T-helper 17 cell (primary cell): Measurements from ENCODE around the gene INPP5A. TPM values are rescaled to one million over a fixed set of nuclear protein-coding genes. Genes with fewer than 3 reads are reported as not detected.
"Not testable (repeated sequence)": the region's sequence is repeated elsewhere in the genome, so short reads cannot be mapped to it uniquely, and the experiment has no call there.

ENCODE experiments used
- ATAC-seq: fragments of 150-1000 bp; cut with Tn5 transposase; 2 replicates; pipeline ENCODE4 v1.10.0; 2021; ENCODE audit warnings: mild to moderate bottlenecking, moderate library complexity
- DNase-seq, 3 donors: peaks; one replicate each; pipeline versions ENCODE4 v3.0.0 to v3.0.0-alpha.2; 2020 to 2021
- H3K9me3 ChIP-seq: one replicate; pipeline ENCODE4 v1.7.0; 2013; ENCODE audit warnings: low read length, mild to moderate bottlenecking; ENCODE audit not compliant: control insufficient read depth, poor library complexity, severe bottlenecking
- H3K27ac Mint-ChIP-seq: one replicate; pipeline ENCODE4 v1.8.0; 2022; ENCODE audit warnings: mild to moderate bottlenecking, moderate library complexity, mixed read lengths
- H3K27me3 Mint-ChIP-seq: one replicate; pipeline ENCODE4 v1.8.0; 2022; ENCODE audit warnings: mixed read lengths
- H3K36me3 Mint-ChIP-seq: one replicate; pipeline ENCODE4 v1.8.0; 2022; ENCODE audit warnings: low read depth, mixed read lengths
- H3K4me1 Mint-ChIP-seq: one replicate; pipeline ENCODE4 v1.8.0; 2022; ENCODE audit warnings: mild to moderate bottlenecking, mixed read lengths
- H3K4me3 Mint-ChIP-seq: one replicate; pipeline ENCODE4 v1.8.0; 2022; ENCODE audit warnings: mild to moderate bottlenecking, moderate library complexity, mixed read lengths
- total RNA-seq, 4 donors: library from RNA in 2 of 4; stranded (reverse) in 2 of 4; gene quantifications; one replicate each; pipeline ENCODE4 v1.2.3 and lab custom pipeline; 2022 to 2026

Gene INPP5A
- total RNA-seq, 2 donors from 2014 or later = 17.6 to 24.7 TPM

- H3K9me3 ChIP-seq = no peaks in the 10 kb centered on the region
- H3K4me1 Mint-ChIP-seq = peaks cover 39% of the 10 kb centered on the region
Measured at GRCh38 chr10:132589681-132590080, 52.1 kb downstream of the INPP5A start.

GRCh38 chr10:132590094-132590751, 52.6 kb downstream of the INPP5A start:
- no peak overlapping the region for H3K4me3 Mint-ChIP-seq
- peaks cover 40% of the 10 kb centered on the region for H3K4me1 Mint-ChIP-seq
- H3K27me3 Mint-ChIP-seq = no peaks in the 10 kb centered on the region
- no peak for DNase-seq
- no peaks in the 10 kb centered on the region for H3K36me3 Mint-ChIP-seq
- peak overlapping the region; percentile 14 for H3K27ac Mint-ChIP-seq
- no peaks in the 10 kb centered on the region for H3K9me3 ChIP-seq
- no peak for ATAC-seq

More at GRCh38 chr10:132589681-132590080, 52.1 kb downstream of the INPP5A start:
- DNase-seq (no peak), ATAC-seq (no peak)
- H3K27ac Mint-ChIP-seq = peak overlapping the region; percentile 14
- H3K4me3 Mint-ChIP-seq = no peak overlapping the region
- H3K27me3 Mint-ChIP-seq = no peaks in the 10 kb centered on the region
- H3K36me3 Mint-ChIP-seq = no peaks in the 10 kb centered on the region

GRCh38 chr10:132590752-132591121, 53.1 kb downstream of the INPP5A start:
- Mint-ChIP-seq H3K36me3 (no peaks in the 10 kb centered on the region), H3K27ac (no peak overlapping the region), H3K4me1 (peaks cover 45% of the 10 kb centered on the region), H3K27me3 (no peaks in the 10 kb centered on the region), H3K4me3 (no peak overlapping the region)
- ATAC-seq = no peak
- no peak for DNase-seq
- no peaks in the 10 kb centered on the region for H3K9me3 ChIP-seq

GRCh38 chr10:132591166-132591971, 53.8 kb downstream of the INPP5A start:
- Mint-ChIP-seq H3K27ac (peak overlapping the region; percentile 39), H3K4me3 (peak overlapping the region; percentile 33), H3K4me1 (peaks cover 45% of the 10 kb centered on the region), H3K36me3 (no peaks in the 10 kb centered on the region), H3K27me3 (no peaks in the 10 kb centered on the region)
- H3K9me3 ChIP-seq = no peaks in the 10 kb centered on the region
- ATAC-seq = no peak
- DNase-seq = no peak

- peak overlapping the region; percentile 73 for H3K4me3 Mint-ChIP-seq
- no peaks in the 10 kb centered on the region for H3K36me3 Mint-ChIP-seq
- H3K27ac Mint-ChIP-seq = peak overlapping the region; percentile 62
- ATAC-seq = no peak
- DNase-seq = no peak
- no peaks in the 10 kb centered on the region for H3K27me3 Mint-ChIP-seq
- H3K9me3 ChIP-seq = no peaks in the 10 kb centered on the region
- H3K4me1 Mint-ChIP-seq = peaks cover 48% of the 10 kb centered on the region
Measured at GRCh38 chr10:132592790-132593383, 55.3 kb downstream of the INPP5A start.

GRCh38 chr10:132593389-132593788, 55.8 kb downstream of the INPP5A start:
- peak overlapping the region; percentile 62 for H3K27ac Mint-ChIP-seq
- no peaks in the 10 kb centered on the region for H3K9me3 ChIP-seq
- H3K4me3 Mint-ChIP-seq = peak overlapping the region; percentile 73
- H3K36me3 Mint-ChIP-seq = no peaks in the 10 kb centered on the region
- ATAC-seq = peak; percentile 61
- peaks cover 49% of the 10 kb centered on the region for H3K4me1 Mint-ChIP-seq
- H3K27me3 Mint-ChIP-seq = no peaks in the 10 kb centered on the region
- DNase-seq = no peak

GRCh38 chr10:132593900-132594876, 56.6 kb downstream of the INPP5A start:
- no peaks in the 10 kb centered on the region for H3K36me3 Mint-ChIP-seq
- ATAC-seq (peak; percentile 45), DNase-seq (no peak)
- H3K4me3 Mint-ChIP-seq = peak overlapping the region; percentile 73
- no peaks in the 10 kb centered on the region for H3K9me3 ChIP-seq
- peaks cover 52% of the 10 kb centered on the region for H3K4me1 Mint-ChIP-seq
- H3K27ac Mint-ChIP-seq = peak overlapping the region; percentile 62
- H3K27me3 Mint-ChIP-seq = no peaks in the 10 kb centered on the region

GRCh38 chr10:132595021-132595420, 57.4 kb downstream of the INPP5A start:
- no peak overlapping the region for H3K4me3 Mint-ChIP-seq
- peak overlapping the region; percentile 5 for H3K27ac Mint-ChIP-seq
- ATAC-seq (no peak), DNase-seq (no peak)
- no peaks in the 10 kb centered on the region for H3K27me3 Mint-ChIP-seq
- no peaks in the 10 kb centered on the region for H3K9me3 ChIP-seq
- H3K4me1 Mint-ChIP-seq = peaks cover 49% of the 10 kb centered on the region
- no peaks in the 10 kb centered on the region for H3K36me3 Mint-ChIP-seq

- DNase-seq = no peak
- Mint-ChIP-seq H3K4me3 (no peak overlapping the region), H3K4me1 (peaks cover 46% of the 10 kb centered on the region), H3K27me3 (no peaks in the 10 kb centered on the region), H3K27ac (peak overlapping the region; percentile 5), H3K36me3 (no peaks in the 10 kb centered on the region)
- ATAC-seq = no peak
- H3K9me3 ChIP-seq = no peaks in the 10 kb centered on the region
Measured at GRCh38 chr10:132595854-132596253, 58.3 kb downstream of the INPP5A start.

GRCh38 chr10:132596742-132597279, 59.2 kb downstream of the INPP5A start:
- no peaks in the 10 kb centered on the region for H3K36me3 Mint-ChIP-seq
- H3K27ac Mint-ChIP-seq = no peak overlapping the region
- DNase-seq = no peak
- no peaks in the 10 kb centered on the region for H3K9me3 ChIP-seq
- no peak for ATAC-seq
- peak overlapping the region; percentile 8 for H3K4me3 Mint-ChIP-seq
- H3K4me1 Mint-ChIP-seq = peaks cover 42% of the 10 kb centered on the region
- no peaks in the 10 kb centered on the region for H3K27me3 Mint-ChIP-seq

GRCh38 chr10:132597654-132598053, 60.1 kb downstream of the INPP5A start:
- DNase-seq (no peak), ATAC-seq (no peak)
- H3K4me3 Mint-ChIP-seq = no peak overlapping the region
- peaks cover 41% of the 10 kb centered on the region for H3K4me1 Mint-ChIP-seq
- no peaks in the 10 kb centered on the region for H3K27me3 Mint-ChIP-seq
- no peaks in the 10 kb centered on the region for H3K9me3 ChIP-seq
- no peak overlapping the region for H3K27ac Mint-ChIP-seq
- H3K36me3 Mint-ChIP-seq = no peaks in the 10 kb centered on the region

- not testable (repeated sequence) for H3K4me3 Mint-ChIP-seq, H3K9me3 ChIP-seq, H3K27me3 Mint-ChIP-seq, ATAC-seq, H3K27ac Mint-ChIP-seq, H3K36me3 Mint-ChIP-seq, DNase-seq
- H3K4me1 Mint-ChIP-seq = peaks cover 33% of the 10 kb centered on the region
Measured at GRCh38 chr10:132599023-132599618, 61.5 kb downstream of the INPP5A start.
